GM12865 (cell line): ENCODE data around the gene NADK.

ENCODE experiments used
- DNase-seq: peaks from one replicate; pipeline ENCODE4 v3.0.0; 2010; ENCODE audit warnings: low read depth
- H3K4me3 ChIP-seq: 2 replicates; pipeline ENCODE4 v1.5.1; 2011; ENCODE audit warnings: mild to moderate bottlenecking, low read depth, low read length, control low read depth
- TF ChIP-seq, protein P1 (sequence below): IDR thresholded peaks from 2 replicates; pipeline ENCODE4 v1.5.1; 2011; ENCODE audit warnings: low read length, control low read depth, low read depth, inconsistent platforms; ENCODE audit not compliant: insufficient read depth; ENCODE audit errors: missing control alignments

The NADK gene

DNA sequence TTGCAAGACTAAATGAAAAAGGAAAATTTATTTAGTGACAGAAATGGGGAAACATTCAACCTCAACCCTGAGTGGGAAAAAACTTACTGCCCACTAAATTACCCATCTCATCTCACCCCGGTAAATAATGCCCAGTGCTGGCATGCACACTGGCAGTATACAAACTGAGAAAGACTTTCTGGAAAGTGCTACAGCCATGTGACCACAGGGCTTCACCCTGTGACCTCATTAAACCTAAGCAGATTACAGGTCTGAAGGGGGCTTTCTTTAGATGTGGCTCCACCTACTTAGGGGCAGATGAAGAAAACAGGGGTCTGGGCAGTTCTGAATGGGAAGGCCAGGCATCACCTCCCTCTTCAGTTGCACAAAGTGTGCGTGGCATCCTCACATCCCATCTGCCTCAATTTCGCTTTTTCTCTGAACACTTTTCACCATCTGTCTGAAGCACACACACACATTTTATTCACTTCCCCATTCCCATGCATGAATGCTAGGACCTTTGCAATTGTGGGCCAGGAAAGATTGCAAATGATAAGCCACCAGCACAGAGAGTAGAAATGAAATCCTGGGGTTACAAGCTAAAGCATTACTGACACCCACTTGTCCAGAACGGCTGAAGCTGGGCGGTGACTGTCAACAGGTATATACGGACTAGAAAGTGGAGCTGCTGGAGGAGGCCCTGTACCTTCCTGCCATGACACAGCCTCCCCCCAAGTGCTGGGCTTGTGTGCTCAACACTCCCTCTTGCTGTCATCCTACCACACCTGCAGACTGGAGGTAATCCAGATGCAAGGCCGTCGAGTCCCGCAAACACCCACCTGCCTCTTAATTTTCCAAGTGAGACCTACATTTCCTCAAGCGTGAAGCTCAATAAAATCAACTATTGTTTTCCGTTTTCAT lies 2.7 kb downstream of the NADK start:
- H3K4me3 ChIP-seq, result peak overlapping the region; percentile 38
- peak; percentile 56 for DNase-seq
- TF ChIP-seq, protein P1, sequence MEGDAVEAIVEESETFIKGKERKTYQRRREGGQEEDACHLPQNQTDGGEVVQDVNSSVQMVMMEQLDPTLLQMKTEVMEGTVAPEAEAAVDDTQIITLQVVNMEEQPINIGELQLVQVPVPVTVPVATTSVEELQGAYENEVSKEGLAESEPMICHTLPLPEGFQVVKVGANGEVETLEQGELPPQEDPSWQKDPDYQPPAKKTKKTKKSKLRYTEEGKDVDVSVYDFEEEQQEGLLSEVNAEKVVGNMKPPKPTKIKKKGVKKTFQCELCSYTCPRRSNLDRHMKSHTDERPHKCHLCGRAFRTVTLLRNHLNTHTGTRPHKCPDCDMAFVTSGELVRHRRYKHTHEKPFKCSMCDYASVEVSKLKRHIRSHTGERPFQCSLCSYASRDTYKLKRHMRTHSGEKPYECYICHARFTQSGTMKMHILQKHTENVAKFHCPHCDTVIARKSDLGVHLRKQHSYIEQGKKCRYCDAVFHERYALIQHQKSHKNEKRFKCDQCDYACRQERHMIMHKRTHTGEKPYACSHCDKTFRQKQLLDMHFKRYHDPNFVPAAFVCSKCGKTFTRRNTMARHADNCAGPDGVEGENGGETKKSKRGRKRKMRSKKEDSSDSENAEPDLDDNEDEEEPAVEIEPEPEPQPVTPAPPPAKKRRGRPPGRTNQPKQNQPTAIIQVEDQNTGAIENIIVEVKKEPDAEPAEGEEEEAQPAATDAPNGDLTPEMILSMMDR, result no peak

DNA sequence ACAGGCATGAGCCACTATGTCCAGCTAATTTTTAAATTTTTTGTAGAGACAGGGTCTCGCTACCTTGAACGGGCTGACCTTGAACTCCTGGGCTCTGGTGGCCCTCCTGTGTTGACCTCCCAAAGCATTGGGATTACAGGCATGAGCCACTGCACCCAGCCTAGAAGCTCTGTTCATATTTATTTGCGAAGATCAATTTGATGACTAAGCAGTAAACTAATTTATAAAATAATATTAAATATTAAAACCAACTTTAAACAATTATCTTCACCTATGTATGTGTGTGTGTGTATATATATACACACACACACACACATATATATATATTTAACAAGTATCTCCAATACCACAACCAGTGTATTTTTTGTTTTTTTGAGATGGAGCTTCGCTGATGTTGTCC lies 4.4 kb downstream of the NADK start:
- no peak overlapping the region for H3K4me3 ChIP-seq
- TF ChIP-seq, protein P1, result no peak
- no peak for DNase-seq

DNA sequence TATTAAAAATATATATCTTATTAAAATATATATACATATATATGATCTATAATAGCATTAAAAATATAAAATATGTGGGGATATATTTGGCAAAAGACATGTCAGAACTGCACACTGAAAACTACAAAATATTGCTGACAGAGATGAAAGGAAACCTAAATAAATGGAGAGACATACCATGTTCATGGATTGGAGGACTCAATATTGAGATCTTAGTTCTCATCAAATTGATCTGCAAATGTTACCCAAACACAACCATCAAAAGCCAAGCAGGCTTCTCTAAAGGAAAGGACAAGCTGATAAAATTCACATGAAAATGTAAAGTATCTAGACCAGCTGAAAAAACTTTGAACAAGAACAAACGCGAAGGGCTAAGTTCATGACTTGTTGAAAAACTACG lies 7.2 kb downstream of the NADK start:
- TF ChIP-seq, protein P1, result no peak
- no peak for DNase-seq
- no peak overlapping the region for H3K4me3 ChIP-seq

DNA sequence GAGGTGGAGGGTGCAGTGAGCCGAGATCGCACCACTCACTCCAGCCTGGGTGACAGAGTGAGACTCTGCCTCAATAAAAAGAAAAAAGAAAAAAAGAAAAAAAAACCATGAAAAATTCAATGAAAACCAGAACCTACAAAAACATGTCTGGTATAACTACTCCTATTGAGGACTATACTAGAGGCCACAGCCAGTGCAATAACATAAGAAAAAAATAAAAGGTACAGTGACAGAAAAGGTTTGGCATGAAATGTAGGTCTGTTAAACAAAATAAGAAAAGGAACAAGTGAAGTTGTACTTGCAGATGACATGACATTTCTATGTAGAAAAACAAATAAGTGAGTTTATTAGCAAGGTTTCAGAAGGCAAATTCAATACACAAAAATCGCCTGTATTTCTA lies 8.2 kb downstream of the NADK start:
- H3K4me3 ChIP-seq, result no peak overlapping the region
- no peak for DNase-seq
- TF ChIP-seq, protein P1, result no peak

DNA sequence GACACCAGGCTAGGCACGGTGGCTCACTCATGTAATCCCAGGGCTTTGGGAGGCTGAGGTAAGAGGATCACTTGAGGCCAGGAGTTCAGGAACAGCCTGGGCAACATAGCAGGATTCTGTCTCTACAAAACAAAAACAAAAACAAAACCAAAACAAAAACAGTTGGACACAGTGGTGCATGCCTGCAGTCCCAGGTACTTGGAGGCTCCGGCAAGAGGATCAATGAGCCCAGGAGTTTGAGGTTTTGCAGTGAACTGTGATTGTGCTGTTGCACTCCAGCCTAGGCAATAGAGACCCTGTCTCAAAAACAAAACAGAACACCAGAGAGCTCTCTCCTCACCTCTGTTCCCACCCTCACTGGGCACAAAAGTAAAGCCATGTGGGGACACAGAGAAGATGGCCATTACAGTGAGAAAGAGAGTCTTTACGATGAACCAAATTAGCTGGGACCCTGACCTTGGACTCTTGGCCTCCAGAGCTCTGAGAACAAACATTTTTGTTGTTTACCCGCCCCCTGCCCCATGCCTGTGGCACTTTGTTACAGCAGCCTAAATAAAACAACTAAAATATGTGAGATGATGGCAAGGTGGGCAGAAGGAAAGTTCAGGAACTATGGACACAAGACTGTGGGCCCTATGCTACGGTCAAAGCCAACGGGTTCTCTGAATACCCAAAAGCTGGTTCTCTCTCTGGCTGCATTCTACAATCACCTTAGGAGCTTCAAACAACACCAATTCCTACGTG lies 9.8 kb downstream of the NADK start:
- TF ChIP-seq, protein P1, result no peak
- DNase-seq, result no peak
- H3K4me3 ChIP-seq, result no peak overlapping the region

DNA sequence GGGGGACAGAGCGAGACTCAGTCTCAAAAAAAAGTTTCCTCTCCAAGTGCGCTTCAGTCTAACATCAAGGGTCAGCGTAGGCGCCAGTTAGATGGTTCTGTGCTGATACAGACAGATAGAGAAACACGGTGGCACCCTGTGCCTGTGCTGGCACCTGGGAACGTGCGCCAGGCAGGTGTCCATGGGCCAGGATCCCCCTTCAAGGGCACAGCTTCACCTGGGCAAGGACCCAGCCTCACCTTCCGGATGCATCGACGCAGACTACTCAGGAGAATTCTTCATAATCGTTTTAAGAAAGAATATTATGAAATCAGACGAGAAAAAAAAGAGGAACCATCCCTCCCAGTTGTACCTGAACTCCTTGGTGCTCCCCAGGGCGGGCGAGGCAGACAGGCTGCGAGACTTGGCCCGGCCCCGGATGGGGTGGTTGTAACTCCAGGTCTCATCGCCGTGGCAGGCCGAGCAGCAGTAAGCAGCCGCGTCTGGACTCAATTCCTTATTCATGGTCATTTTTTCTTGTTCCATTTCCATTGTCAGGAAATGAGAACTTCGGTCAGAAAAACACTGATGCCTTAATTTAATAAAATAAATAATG lies 13.3 kb downstream of the NADK start:
- no peak for DNase-seq
- TF ChIP-seq, protein P1, result no peak

More for the DNA sequence above, 13.3 kb downstream of the NADK start:
- no peak overlapping the region for H3K4me3 ChIP-seq
